Measurements from ENCODE around the gene TPRA1.

GRCh38 chr3:127538569-127538968 lies 52.0 kb downstream of the TPRA1 start:
- no peak for TF ChIP-seq POLR2A (IDR thresholded peaks at IDR 0.05; ENCODE audit: low read depth, low read length)
- no peak for TF ChIP-seq POLR2AphosphoS5 (IDR thresholded peaks at IDR 0.05; ENCODE audit: low read depth, low read length)
- TF ChIP-seq TAF1 (IDR thresholded peaks at IDR 0.05; ENCODE audit: borderline replicate concordance, low read depth, low read length), result no peak

Data from GM12892 (cell line).